Endothelial cell (in vitro differentiated cells): Measurements from ENCODE around the gene ESPNL. TPM values are rescaled to one million over a fixed set of nuclear protein-coding genes. Genes with fewer than 3 reads are reported as not detected.
"Not testable (repeated sequence)": the region's sequence is repeated elsewhere in the genome, so short reads cannot be mapped to it uniquely, and the experiment has no call there.

Source experiments
- DNase-seq: peaks from one replicate; pipeline ENCODE4 v3.0.0; 2021; ENCODE audit warnings: low spot score
- H3K27ac Mint-ChIP-seq: one replicate; pipeline ENCODE4 v1.8.0; 2021; ENCODE audit warnings: mixed read lengths, inconsistent platforms; ENCODE audit not compliant: unreplicated experiment
- H3K27me3 Mint-ChIP-seq: one replicate; pipeline ENCODE4 v1.8.0; 2021; ENCODE audit warnings: mild to moderate bottlenecking, moderate library complexity, mixed read lengths, inconsistent platforms; ENCODE audit not compliant: unreplicated experiment
- H3K36me3 Mint-ChIP-seq: one replicate; pipeline ENCODE4 v1.8.0; 2021; ENCODE audit warnings: mild to moderate bottlenecking, low read depth, mixed read lengths, inconsistent platforms; ENCODE audit not compliant: unreplicated experiment
- H3K4me1 Mint-ChIP-seq: one replicate; pipeline ENCODE4 v1.8.0; 2021; ENCODE audit warnings: mild to moderate bottlenecking, mixed read lengths, inconsistent platforms; ENCODE audit not compliant: unreplicated experiment
- H3K4me3 Mint-ChIP-seq: one replicate; pipeline ENCODE4 v1.8.0; 2021; ENCODE audit warnings: mild to moderate bottlenecking, mixed read lengths, inconsistent platforms; ENCODE audit not compliant: unreplicated experiment
- H3K9me3 Mint-ChIP-seq: one replicate; pipeline ENCODE4 v1.8.0; 2021; ENCODE audit warnings: mixed read lengths, inconsistent platforms; ENCODE audit not compliant: unreplicated experiment
- long read RNA-seq: library from polyadenylated mRNA; unstranded; transcript quantifications from one replicate; pipeline ENCODE4 v2.0.0, GENCODE V29; 2020; ENCODE audit not compliant: unreplicated experiment
- total RNA-seq: library from RNA; stranded (reverse); fragmentation: NEBNext Ultra II Directional; extraction: Animal tissue kit (Norgen Biotek cat#: 25700); gene quantifications from one replicate; pipeline ENCODE4 v1.2.1, GENCODE V29; 2021; ENCODE audit not compliant: unreplicated experiment
- TF ChIP-seq, protein P1 (sequence below): fragments of 200-600 bp; sonication (generic); IDR thresholded peaks from one replicate; pipeline ENCODE4 v1.5.0; 2021; ENCODE audit warnings: antibody characterized with exemption; ENCODE audit not compliant: unreplicated experiment

ESPNL gene, protein sequence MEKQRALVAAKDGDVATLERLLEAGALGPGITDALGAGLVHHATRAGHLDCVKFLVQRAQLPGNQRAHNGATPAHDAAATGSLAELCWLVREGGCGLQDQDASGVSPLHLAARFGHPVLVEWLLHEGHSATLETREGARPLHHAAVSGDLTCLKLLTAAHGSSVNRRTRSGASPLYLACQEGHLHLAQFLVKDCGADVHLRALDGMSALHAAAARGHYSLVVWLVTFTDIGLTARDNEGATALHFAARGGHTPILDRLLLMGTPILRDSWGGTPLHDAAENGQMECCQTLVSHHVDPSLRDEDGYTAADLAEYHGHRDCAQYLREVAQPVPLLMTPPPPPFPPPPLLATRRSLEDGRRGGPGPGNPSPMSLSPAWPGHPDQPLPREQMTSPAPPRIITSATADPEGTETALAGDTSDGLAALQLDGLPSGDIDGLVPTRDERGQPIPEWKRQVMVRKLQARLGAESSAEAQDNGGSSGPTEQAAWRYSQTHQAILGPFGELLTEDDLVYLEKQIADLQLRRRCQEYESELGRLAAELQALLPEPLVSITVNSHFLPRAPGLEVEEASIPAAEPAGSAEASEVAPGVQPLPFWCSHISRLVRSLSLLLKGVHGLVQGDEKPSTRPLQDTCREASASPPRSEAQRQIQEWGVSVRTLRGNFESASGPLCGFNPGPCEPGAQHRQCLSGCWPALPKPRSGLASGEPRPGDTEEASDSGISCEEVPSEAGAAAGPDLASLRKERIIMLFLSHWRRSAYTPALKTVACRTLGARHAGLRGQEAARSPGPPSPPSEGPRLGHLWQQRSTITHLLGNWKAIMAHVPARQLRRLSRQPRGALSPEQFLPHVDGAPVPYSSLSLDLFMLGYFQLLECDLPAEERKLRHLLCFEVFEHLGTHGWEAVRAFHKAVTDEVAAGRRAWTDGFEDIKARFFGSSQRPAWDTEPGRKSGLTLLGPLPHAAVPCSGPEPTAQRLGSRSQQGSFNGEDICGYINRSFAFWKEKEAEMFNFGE
- total RNA-seq = 0.82 TPM
- long read RNA-seq = 0 reads

DNA sequence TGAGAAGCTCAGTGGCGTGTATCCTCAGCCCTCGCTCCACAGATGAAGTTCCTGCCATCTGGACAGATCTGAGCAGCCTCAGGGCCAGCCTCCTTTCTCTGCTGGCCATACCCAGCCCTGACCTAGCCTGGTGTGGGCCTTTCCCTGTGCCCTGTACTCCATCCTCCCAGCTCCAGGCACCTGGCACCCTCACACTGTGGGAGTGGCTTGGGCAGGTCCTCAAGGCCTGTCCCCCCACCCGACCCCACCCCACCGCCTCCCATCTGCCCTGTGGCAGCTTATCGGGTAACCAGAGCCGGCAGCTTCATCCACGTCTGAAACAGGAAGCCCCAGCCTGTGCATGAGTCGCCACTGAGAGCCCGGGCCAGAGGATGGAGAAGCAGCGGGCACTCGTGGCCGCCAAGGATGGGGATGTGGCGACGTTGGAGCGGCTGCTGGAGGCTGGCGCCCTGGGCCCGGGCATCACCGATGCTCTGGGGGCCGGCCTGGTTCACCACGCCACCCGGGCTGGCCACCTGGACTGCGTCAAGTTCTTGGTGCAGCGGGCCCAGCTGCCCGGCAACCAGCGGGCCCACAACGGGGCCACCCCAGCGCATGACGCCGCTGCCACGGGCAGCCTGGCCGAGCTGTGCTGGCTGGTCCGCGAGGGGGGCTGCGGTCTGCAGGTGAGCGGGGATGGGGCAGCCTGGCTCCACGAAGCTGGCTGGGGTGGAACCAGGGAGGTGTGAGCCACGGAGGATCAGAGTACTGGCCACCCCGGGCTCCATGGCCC is at the start of gene ESPNL:
ESPNL (plus strand) TSS at position 292 of the 772 bp plus-strand sequence; CDS start at position 372, 80 bp downstream.
- H3K27ac Mint-ChIP-seq = no peak within 1 kb of the TSS
- H3K4me1 Mint-ChIP-seq = peaks cover 6% of the 10 kb centered on the region
- DNase-seq = no peak
- no peaks in the 10 kb centered on the region for H3K9me3 Mint-ChIP-seq
- H3K36me3 Mint-ChIP-seq = no peaks in the 10 kb centered on the region
- no peak within 1 kb of the TSS for H3K4me3 Mint-ChIP-seq
- H3K27me3 Mint-ChIP-seq = peaks cover 9% of the 10 kb centered on the region
- TF ChIP-seq, protein P1, sequence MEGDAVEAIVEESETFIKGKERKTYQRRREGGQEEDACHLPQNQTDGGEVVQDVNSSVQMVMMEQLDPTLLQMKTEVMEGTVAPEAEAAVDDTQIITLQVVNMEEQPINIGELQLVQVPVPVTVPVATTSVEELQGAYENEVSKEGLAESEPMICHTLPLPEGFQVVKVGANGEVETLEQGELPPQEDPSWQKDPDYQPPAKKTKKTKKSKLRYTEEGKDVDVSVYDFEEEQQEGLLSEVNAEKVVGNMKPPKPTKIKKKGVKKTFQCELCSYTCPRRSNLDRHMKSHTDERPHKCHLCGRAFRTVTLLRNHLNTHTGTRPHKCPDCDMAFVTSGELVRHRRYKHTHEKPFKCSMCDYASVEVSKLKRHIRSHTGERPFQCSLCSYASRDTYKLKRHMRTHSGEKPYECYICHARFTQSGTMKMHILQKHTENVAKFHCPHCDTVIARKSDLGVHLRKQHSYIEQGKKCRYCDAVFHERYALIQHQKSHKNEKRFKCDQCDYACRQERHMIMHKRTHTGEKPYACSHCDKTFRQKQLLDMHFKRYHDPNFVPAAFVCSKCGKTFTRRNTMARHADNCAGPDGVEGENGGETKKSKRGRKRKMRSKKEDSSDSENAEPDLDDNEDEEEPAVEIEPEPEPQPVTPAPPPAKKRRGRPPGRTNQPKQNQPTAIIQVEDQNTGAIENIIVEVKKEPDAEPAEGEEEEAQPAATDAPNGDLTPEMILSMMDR = no peak

DNA sequence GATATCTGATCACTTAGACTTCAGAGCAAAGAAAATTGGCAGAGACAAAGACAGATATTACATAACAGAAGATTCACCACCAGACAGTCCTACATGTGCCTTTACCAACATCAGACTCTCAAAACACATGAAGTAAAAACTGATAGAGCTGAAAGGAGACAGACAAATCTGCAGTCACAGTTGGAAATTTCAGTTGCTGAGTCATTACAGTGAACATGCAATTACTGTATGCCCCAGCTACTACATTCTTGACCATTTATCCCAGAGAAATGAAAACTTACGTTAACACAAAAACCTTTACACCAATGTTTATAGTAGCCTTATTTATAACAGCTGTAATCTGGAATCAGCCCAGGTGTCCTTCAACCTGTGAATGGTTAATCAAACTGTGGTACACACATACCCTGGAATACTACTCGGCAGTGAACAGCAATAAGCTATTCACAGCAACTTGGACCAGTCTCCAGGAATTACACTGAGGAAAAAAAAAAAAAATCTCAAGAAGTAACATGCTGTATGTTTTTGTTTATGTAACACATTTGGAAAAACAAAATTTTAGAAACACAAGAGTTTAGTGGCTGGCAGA is 46.9 kb upstream of the ESPNL start:
- Mint-ChIP-seq H3K27me3 (no peaks in the 10 kb centered on the region), H3K36me3 (peaks cover 7% of the 10 kb centered on the region)
- no peak for DNase-seq

DNA sequence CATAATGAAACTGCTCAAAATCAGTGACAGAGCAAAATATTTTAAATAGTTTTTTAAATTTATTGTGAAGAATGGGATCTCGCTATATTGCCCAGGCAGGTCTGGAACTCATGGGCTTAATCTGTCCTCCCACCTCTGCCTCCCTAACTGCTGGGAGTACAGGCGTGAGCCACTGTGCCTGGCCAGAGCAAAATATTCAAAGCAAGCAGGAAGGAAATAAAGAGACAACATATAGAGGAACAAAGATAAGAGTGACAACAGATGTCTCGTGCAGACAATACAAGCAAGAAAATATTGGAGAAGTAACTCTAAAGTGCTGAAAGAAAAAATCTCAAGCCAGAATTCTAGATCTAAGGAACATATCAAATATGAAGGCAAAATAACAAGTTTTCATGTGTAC is 44.3 kb upstream of the ESPNL start:
- Mint-ChIP-seq H3K27ac (no peak overlapping the region), H3K9me3 (no peaks in the 10 kb centered on the region), H3K4me3 (no peak overlapping the region), H3K4me1 (peaks cover 15% of the 10 kb centered on the region), H3K27me3 (peaks cover 5% of the 10 kb centered on the region), H3K36me3 (peaks cover 12% of the 10 kb centered on the region)
- no peak for DNase-seq
- TF ChIP-seq, protein P1 = no peak

More for the DNA sequence above, 46.9 kb upstream of the ESPNL start:
- no peak overlapping the region for H3K4me3 Mint-ChIP-seq
- H3K27ac Mint-ChIP-seq = no peak overlapping the region
- peaks cover 6% of the 10 kb centered on the region for H3K4me1 Mint-ChIP-seq
- TF ChIP-seq, protein P1 = no peak
- H3K9me3 Mint-ChIP-seq = no peaks in the 10 kb centered on the region

DNA sequence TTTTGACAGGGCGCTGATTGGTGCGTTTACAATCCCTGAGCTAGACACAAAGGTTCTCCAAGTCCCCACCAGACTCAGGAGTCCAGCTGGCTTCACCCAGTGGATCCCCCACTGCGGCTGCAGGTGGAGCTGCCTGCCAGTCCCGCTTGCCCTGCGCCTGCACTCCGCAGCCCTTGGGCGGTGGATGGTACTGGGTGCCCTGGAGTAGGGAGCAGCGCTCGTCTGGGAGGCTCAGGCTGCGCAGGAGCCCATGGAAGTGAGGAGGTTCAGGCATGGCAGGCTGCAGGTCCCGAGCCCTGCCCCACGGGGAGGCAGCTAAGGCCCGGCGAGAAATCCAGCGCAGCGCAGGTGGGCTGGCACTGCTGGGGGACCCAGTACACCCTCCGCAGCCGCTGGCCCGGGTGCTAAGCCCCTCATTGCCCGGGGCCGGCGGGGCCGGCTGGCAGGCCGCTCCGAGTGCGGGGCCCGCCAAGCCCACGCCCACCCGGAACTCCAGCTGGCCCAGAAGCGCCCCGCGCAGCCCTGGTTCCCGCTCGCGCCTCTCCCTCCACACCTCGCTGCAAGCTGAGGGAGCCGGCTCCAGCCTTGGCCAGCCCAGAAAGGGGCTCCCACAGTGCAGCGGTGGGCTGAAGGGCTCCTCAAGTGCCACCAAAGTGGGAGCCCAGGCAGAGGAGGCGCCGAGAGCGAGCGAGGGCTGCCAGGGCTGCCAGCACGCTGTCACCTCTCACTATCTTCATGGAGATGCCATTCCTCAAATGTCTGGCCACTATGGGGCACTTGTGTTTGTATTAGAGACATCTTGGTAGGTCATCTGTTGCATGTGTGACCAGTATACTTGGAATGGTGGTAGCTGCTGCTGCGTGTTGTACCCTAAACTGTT is 42.2 kb upstream of the ESPNL start:
- DNase-seq, H3K27ac Mint-ChIP-seq, H3K4me3 Mint-ChIP-seq, H3K27me3 Mint-ChIP-seq, H3K9me3 Mint-ChIP-seq: not testable (repeated sequence)
- Mint-ChIP-seq H3K36me3 (peaks cover 12% of the 10 kb centered on the region), H3K4me1 (peaks cover 24% of the 10 kb centered on the region)
